Measurements from ENCODE around the gene PLEKHA7.

DNA sequence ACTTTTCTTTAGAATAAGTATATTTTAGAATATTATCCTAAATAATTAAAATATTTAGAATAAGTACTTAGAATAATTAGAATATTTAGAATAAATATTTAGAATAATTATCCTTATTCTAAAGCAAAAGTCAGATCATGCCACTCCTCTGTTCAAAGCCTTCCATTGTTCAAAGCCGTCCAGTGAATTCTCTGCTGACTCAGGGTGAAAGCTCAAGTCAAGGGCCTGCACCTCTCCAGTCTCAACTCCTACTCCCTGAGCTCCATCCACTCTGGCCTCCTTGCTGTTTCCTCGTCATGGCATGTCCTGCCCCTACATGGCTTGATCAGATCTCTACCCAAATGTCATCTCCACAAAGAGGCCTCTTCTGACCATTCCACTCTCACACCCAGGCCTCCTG is 30.0 kb downstream of the PLEKHA7 start:
- TF ChIP-seq, protein P1, sequence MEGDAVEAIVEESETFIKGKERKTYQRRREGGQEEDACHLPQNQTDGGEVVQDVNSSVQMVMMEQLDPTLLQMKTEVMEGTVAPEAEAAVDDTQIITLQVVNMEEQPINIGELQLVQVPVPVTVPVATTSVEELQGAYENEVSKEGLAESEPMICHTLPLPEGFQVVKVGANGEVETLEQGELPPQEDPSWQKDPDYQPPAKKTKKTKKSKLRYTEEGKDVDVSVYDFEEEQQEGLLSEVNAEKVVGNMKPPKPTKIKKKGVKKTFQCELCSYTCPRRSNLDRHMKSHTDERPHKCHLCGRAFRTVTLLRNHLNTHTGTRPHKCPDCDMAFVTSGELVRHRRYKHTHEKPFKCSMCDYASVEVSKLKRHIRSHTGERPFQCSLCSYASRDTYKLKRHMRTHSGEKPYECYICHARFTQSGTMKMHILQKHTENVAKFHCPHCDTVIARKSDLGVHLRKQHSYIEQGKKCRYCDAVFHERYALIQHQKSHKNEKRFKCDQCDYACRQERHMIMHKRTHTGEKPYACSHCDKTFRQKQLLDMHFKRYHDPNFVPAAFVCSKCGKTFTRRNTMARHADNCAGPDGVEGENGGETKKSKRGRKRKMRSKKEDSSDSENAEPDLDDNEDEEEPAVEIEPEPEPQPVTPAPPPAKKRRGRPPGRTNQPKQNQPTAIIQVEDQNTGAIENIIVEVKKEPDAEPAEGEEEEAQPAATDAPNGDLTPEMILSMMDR (IDR thresholded peaks at IDR 0.05): no peak
- no peak for TF ChIP-seq POLR2A (IDR thresholded peaks at IDR 0.05)
